Right atrium auricular region (tissue), 2 donors: Measurements from ENCODE around the gene PHACTR1. TPM values are rescaled to one million over a fixed set of nuclear protein-coding genes. Genes with fewer than 3 reads are reported as not detected.

Source experiments
- DNase-seq: peaks from one replicate; pipeline ENCODE4 v3.0.0-alpha.2; 2019; ENCODE audit warnings: low spot score
- H3K27ac ChIP-seq, 2 donors: fragments of 200-600 bp; sonication (generic); 1 replicate in 1 of 2; 2 replicates in 1 of 2; pipeline ENCODE4 v1.5.1; 2016 to 2019
- H3K27me3 ChIP-seq, 2 donors: fragments of 200-600 bp; sonication (generic); one replicate each; pipeline versions ENCODE4 v1.5.1 to v1.6.0; 2017 to 2019
- H3K36me3 ChIP-seq: fragments of 200-600 bp; sonication (generic); one replicate; pipeline ENCODE4 v1.5.1; 2016
- H3K4me1 ChIP-seq, 2 donors: fragments of 200-600 bp; sonication (generic); one replicate each; pipeline versions ENCODE4 v1.5.1 to v1.6.0; 2017 to 2019
- H3K4me3 ChIP-seq, 2 donors: fragments of 200-600 bp; sonication (generic); 1 replicate in 1 of 2; 2 replicates in 1 of 2; pipeline ENCODE4 v1.5.1; 2017 to 2019; ENCODE audit warnings: mild to moderate bottlenecking in 1 of 2, moderate library complexity in 1 of 2
- H3K9me3 ChIP-seq, 2 donors: fragments of 200-600 bp; sonication (generic); one replicate each; pipeline ENCODE4 v1.5.1; 2019
- CTCF ChIP-seq, 2 donors: fragments of 200-600 bp; sonication (generic); IDR thresholded peaks; one replicate each; pipeline ENCODE4 v1.5.1; 2019; ENCODE audit warnings: antibody characterized with exemption in 2 of 2
- total RNA-seq, 2 donors: library from RNA; depleted of rRNA; stranded (reverse); fragments of >200 nt; gene quantifications; one replicate each; pipeline ENCODE4 v1.1.0, GENCODE V29; 2016

Gene PHACTR1
- total RNA-seq, 2 donors from 2014 or later = 19.1 to 46.0 TPM

GRCh38 chr6:13117570-13117969 is 401.0 kb downstream of the PHACTR1 start:
- peaks cover 0 to 8% of the 10 kb centered on the region in 2 donors for H3K4me1 ChIP-seq
- no peaks in the 10 kb centered on the region for H3K27me3 ChIP-seq
- DNase-seq = no peak
- H3K27ac ChIP-seq = no peak overlapping the region
- H3K4me3 ChIP-seq = no peak overlapping the region
- H3K9me3 ChIP-seq = no peaks in the 10 kb centered on the region
- no peak for TF ChIP-seq CTCF (IDR thresholded peaks at IDR 0.05)
- H3K36me3 ChIP-seq = no peaks in the 10 kb centered on the region

- DNase-seq = no peak
- Histone ChIP-seq H3K4me3 (no peak overlapping the region), H3K27ac (no peak overlapping the region), H3K4me1 (no peaks in the 10 kb centered on the region), H3K9me3 (no peaks in the 10 kb centered on the region), H3K36me3 (no peaks in the 10 kb centered on the region), H3K27me3 (no peaks in the 10 kb centered on the region)
- TF ChIP-seq CTCF (IDR thresholded peaks at IDR 0.05) = no peak
These were observed 403.0 kb downstream of the PHACTR1 start for GRCh38 chr6:13119549-13119948.

- Histone ChIP-seq H3K36me3 (no peaks in the 10 kb centered on the region), H3K4me1 (no peaks in the 10 kb centered on the region), H3K27ac (no peak overlapping the region), H3K27me3 (no peaks in the 10 kb centered on the region), H3K4me3 (no peak overlapping the region), H3K9me3 (no peaks in the 10 kb centered on the region)
- peak in 1 of 2 donors; percentile 40 for TF ChIP-seq CTCF (IDR thresholded peaks at IDR 0.05)
- DNase-seq = no peak
These were observed 404.2 kb downstream of the PHACTR1 start for GRCh38 chr6:13120483-13121482.

- Histone ChIP-seq H3K4me3 (no peak overlapping the region), H3K27ac (no peak overlapping the region), H3K9me3 (no peaks in the 10 kb centered on the region), H3K36me3 (no peaks in the 10 kb centered on the region), H3K27me3 (no peaks in the 10 kb centered on the region), H3K4me1 (no peaks in the 10 kb centered on the region)
- no peak for TF ChIP-seq CTCF (IDR thresholded peaks at IDR 0.05)
- DNase-seq = no peak
These were observed 407.6 kb downstream of the PHACTR1 start for GRCh38 chr6:13124131-13124530.

GRCh38 chr6:13125841-13126240 is 409.3 kb downstream of the PHACTR1 start:
- no peak overlapping the region for H3K27ac ChIP-seq
- TF ChIP-seq CTCF (IDR thresholded peaks at IDR 0.05) = no peak

More at GRCh38 chr6:13125841-13126240, 409.3 kb downstream of the PHACTR1 start:
- H3K4me1 ChIP-seq = no peaks in the 10 kb centered on the region
- no peaks in the 10 kb centered on the region for H3K36me3 ChIP-seq
- no peak for DNase-seq
- H3K27me3 ChIP-seq = no peaks in the 10 kb centered on the region
- H3K4me3 ChIP-seq = no peak overlapping the region
- no peaks in the 10 kb centered on the region for H3K9me3 ChIP-seq
